ENCODE results near the gene EPB41L3. TPM values are rescaled to one million over a fixed set of nuclear protein-coding genes. Genes with fewer than 3 reads are reported as not detected.

EPB41L3 gene
- total RNA-seq, 4 donors from 2014 or later = 63.4 to 146 (median 81.5) TPM

DNA sequence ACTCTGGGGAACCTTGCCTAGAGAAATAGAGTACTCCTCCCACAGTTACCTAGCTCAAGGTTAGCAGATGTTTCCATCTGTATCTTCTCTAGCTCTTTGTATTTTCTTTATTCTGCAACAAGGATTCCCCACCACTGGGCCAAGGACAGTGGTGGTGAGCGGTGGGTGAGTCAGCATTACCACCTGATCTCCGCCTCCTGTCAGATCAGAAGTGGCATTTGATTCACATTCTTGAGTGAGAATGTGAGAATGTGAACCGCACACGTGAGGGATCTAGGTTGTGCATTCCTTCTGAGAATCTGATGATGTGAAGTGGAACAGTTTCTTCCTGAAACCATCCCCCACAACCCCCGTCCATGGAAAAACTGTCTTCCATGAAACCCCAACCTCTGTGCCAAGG, 9.0 kb downstream of the EPB41L3 start:
- DNase-seq (ENCODE audit: low spot score in 2 of 2) = no peak
- Histone ChIP-seq H3K27me3 (no peaks in the 10 kb centered on the region), H3K36me3 (no peaks in the 10 kb centered on the region), H3K4me3 (no peak overlapping the region), H3K27ac (no peak overlapping the region), H3K4me1 (peaks cover 0 to 9% (median 2%) of the 10 kb centered on the region in 4 donors), H3K9me3 (no peaks in the 10 kb centered on the region)
- 96% methylated on average over 5 of the region's 5 CpGs for WGBS, 2 donors
- TF ChIP-seq, protein P1, sequence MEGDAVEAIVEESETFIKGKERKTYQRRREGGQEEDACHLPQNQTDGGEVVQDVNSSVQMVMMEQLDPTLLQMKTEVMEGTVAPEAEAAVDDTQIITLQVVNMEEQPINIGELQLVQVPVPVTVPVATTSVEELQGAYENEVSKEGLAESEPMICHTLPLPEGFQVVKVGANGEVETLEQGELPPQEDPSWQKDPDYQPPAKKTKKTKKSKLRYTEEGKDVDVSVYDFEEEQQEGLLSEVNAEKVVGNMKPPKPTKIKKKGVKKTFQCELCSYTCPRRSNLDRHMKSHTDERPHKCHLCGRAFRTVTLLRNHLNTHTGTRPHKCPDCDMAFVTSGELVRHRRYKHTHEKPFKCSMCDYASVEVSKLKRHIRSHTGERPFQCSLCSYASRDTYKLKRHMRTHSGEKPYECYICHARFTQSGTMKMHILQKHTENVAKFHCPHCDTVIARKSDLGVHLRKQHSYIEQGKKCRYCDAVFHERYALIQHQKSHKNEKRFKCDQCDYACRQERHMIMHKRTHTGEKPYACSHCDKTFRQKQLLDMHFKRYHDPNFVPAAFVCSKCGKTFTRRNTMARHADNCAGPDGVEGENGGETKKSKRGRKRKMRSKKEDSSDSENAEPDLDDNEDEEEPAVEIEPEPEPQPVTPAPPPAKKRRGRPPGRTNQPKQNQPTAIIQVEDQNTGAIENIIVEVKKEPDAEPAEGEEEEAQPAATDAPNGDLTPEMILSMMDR (IDR thresholded peaks at IDR 0.05) = no peak
- no peak for TF ChIP-seq POLR2A (IDR thresholded peaks at IDR 0.05)

GRCh38 chr18:5532066-5532465, 11.7 kb downstream of the EPB41L3 start:
- H3K27ac ChIP-seq = no peak overlapping the region

GRCh38 chr18:5530629-5531178, 13.1 kb downstream of the EPB41L3 start:
- no peak overlapping the region for H3K4me3 ChIP-seq
- no peaks in the 10 kb centered on the region for H3K27me3 ChIP-seq
- no peaks in the 10 kb centered on the region for H3K36me3 ChIP-seq
- DNase-seq (ENCODE audit: low spot score in 2 of 2) = no peak
- H3K4me1 ChIP-seq = peaks cover 0 to 21% (median 3%) of the 10 kb centered on the region in 4 donors
- no peaks in the 10 kb centered on the region for H3K9me3 ChIP-seq
- TF ChIP-seq EP300 (IDR thresholded peaks at IDR 0.05) (no peak), POLR2A (IDR thresholded peaks at IDR 0.05) (no peak)
- TF ChIP-seq, protein P1 (IDR thresholded peaks at IDR 0.05) = no peak
- H3K27ac ChIP-seq = no peak overlapping the region
- WGBS, 2 donors = 70 to 72% methylated on average over 8 of the region's 8 CpGs

More at GRCh38 chr18:5532066-5532465, 11.7 kb downstream of the EPB41L3 start:
- Histone ChIP-seq H3K27me3 (no peaks in the 10 kb centered on the region), H3K9me3 (no peaks in the 10 kb centered on the region), H3K4me1 (peaks cover 0 to 15% (median 3%) of the 10 kb centered on the region in 4 donors), H3K4me3 (no peak overlapping the region), H3K36me3 (no peaks in the 10 kb centered on the region)
- 49 to 57% methylated on average over 3 of the region's 3 CpGs for WGBS, 2 donors
- TF ChIP-seq EP300 (IDR thresholded peaks at IDR 0.05) = no peak
- TF ChIP-seq POLR2A (IDR thresholded peaks at IDR 0.05) = no peak
- TF ChIP-seq, protein P1 (IDR thresholded peaks at IDR 0.05) = no peak
- DNase-seq (ENCODE audit: low spot score in 2 of 2) = no peak

DNA sequence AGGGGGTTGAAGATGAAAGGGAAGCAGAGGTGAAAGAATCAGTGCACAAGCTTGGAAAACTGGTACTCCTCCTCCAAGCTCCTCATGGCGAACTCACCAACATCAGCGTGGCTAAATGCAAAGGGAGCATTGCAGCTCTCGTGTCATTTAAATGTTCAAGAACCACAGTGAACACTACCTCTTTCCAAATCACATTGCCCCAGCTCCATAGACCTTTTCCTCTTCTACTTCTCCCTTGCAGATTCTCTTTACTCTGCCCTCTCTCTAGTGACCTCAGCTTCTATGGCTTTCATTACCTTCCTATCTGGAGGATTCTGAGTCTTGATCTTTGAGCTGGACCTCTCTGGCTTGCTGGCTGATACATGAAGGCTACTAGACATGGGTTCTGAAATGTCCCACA, 14.3 kb downstream of the EPB41L3 start:
- Histone ChIP-seq H3K36me3 (no peaks in the 10 kb centered on the region), H3K4me1 (peaks cover 0 to 21% (median 3%) of the 10 kb centered on the region in 4 donors), H3K27ac (no peak overlapping the region), H3K9me3 (no peaks in the 10 kb centered on the region), H3K27me3 (no peaks in the 10 kb centered on the region), H3K4me3 (no peak overlapping the region)
- 87 to 92% methylated on average over 3 of the region's 3 CpGs for WGBS, 2 donors
- no peak for DNase-seq (ENCODE audit: low spot score in 2 of 2)
- TF ChIP-seq POLR2A (IDR thresholded peaks at IDR 0.05) (no peak), EP300 (IDR thresholded peaks at IDR 0.05) (no peak)
- TF ChIP-seq, protein P1 (IDR thresholded peaks at IDR 0.05) = no peak

- no peaks in the 10 kb centered on the region for H3K27me3 ChIP-seq
- TF ChIP-seq EP300 (IDR thresholded peaks at IDR 0.05) (peak in 1 of 2 donors; percentile 27), POLR2A (IDR thresholded peaks at IDR 0.05) (no peak)
- TF ChIP-seq, protein P1 (IDR thresholded peaks at IDR 0.05) = no peak
- no peaks in the 10 kb centered on the region for H3K36me3 ChIP-seq
- peak; percentile 33 to 61 for DNase-seq (ENCODE audit: low spot score in 2 of 2)
- H3K4me3 ChIP-seq = no peak overlapping the region
- WGBS, 2 donors = 16 to 17% methylated on average over 6 of the region's 6 CpGs
- no peaks in the 10 kb centered on the region for H3K9me3 ChIP-seq
- peak overlapping the region in 2 of 4 donors; percentile 1 to 54 for H3K27ac ChIP-seq
- H3K4me1 ChIP-seq = peaks cover 0 to 21% (median 3%) of the 10 kb centered on the region in 4 donors
Observed at GRCh38 chr18:5527603-5528002, 16.2 kb downstream of the EPB41L3 start.
